Adrenal gland (tissue), 5 donors: ENCODE data around the gene IFIT1B.

Experiments
- CTCF ChIP-seq, 6 experiments: fragments of 450-650 bp in 4 of 6; fragments of 200-600 bp in 2 of 6; sonication (generic) in 1 of 6; IDR thresholded peaks; 1 replicate in 5 of 6; 2 replicates in 1 of 6; pipeline versions ENCODE4 v1.5.1 to v1.8.0; 2016 to 2021; ENCODE audit warnings: antibody characterized with exemption in 6 of 6, mild to moderate bottlenecking in 2 of 6, moderate library complexity in 1 of 6
- POLR2A ChIP-seq, 2 donors: fragments of 450-650 bp; IDR thresholded peaks; one replicate each; pipeline ENCODE4 v1.6.1; 2017; ENCODE audit warnings: antibody characterized with exemption in 2 of 2, mild to moderate bottlenecking in 2 of 2, moderate library complexity in 1 of 2
- donor health status: DM: no; HTN: no; CAD: no.

- TF ChIP-seq CTCF (IDR thresholded peaks at IDR 0.05) (peak; percentile 66 to 90 (median 86)), POLR2A (IDR thresholded peaks at IDR 0.05) (no peak)
Observed at GRCh38 chr10:89426230-89426868, 48.5 kb downstream of the IFIT1B start.
